Measurements from ENCODE around the gene REC114.
A peak's percentile ranks its signal among the peaks of the same experiment; 100 is the strongest.

The REC114 gene

GRCh38 chr15:73589766-73590165, 146.8 kb downstream of the REC114 start:
- peaks cover 9 to 25% of the 10 kb centered on the region in 2 experiments for H3K4me1 ChIP-seq (ENCODE audit: control insufficient read depth in 1 of 2, insufficient read depth in 1 of 2, low read depth in 1 of 2, low read length in 1 of 2)
- H3K4me3 ChIP-seq (ENCODE audit: low read depth in 1 of 2, low read length in 1 of 2), result no peak overlapping the region

GRCh38 chr15:73590263-73590662, 147.3 kb downstream of the REC114 start:
- no peaks in the 10 kb centered on the region for H3K9me3 ChIP-seq
- no peaks in the 10 kb centered on the region for H3K27me3 ChIP-seq
- peaks cover 9 to 25% of the 10 kb centered on the region in 2 experiments for H3K4me1 ChIP-seq (ENCODE audit: control insufficient read depth in 1 of 2, insufficient read depth in 1 of 2, low read depth in 1 of 2, low read length in 1 of 2)
- no peak for TF ChIP-seq CTCF (IDR thresholded peaks at IDR 0.05)
- peaks cover 53% of the 10 kb centered on the region for H3K36me3 ChIP-seq
- peak overlapping the region; percentile 60 for H3K27ac ChIP-seq
- H3K4me3 ChIP-seq (ENCODE audit: low read depth in 1 of 2, low read length in 1 of 2), result no peak overlapping the region

More at GRCh38 chr15:73589766-73590165, 146.8 kb downstream of the REC114 start:
- Histone ChIP-seq H3K27me3 (no peaks in the 10 kb centered on the region), H3K27ac (peak overlapping the region; percentile 60), H3K9me3 (no peaks in the 10 kb centered on the region), H3K36me3 (peaks cover 53% of the 10 kb centered on the region)
- TF ChIP-seq CTCF (IDR thresholded peaks at IDR 0.05), result no peak

GRCh38 chr15:73593304-73594074, 150.5 kb downstream of the REC114 start:
- Histone ChIP-seq H3K4me1 (ENCODE audit: control insufficient read depth in 1 of 2, insufficient read depth in 1 of 2, low read depth in 1 of 2, low read length in 1 of 2) (peaks cover 9 to 25% of the 10 kb centered on the region in 2 experiments), H3K36me3 (peaks cover 23% of the 10 kb centered on the region)
- no peak for TF ChIP-seq CTCF (IDR thresholded peaks at IDR 0.05)

GRCh38 chr15:73594109-73594508, 151.1 kb downstream of the REC114 start:
- H3K36me3 ChIP-seq, result peaks cover 17% of the 10 kb centered on the region
- peaks cover 9 to 25% of the 10 kb centered on the region in 2 experiments for H3K4me1 ChIP-seq (ENCODE audit: control insufficient read depth in 1 of 2, insufficient read depth in 1 of 2, low read depth in 1 of 2, low read length in 1 of 2)
- H3K27ac ChIP-seq, result peak overlapping the region; percentile 67
- no peak overlapping the region for H3K4me3 ChIP-seq (ENCODE audit: low read depth in 1 of 2, low read length in 1 of 2)
- H3K27me3 ChIP-seq, result no peaks in the 10 kb centered on the region
- no peak for TF ChIP-seq CTCF (IDR thresholded peaks at IDR 0.05)
- H3K9me3 ChIP-seq, result no peaks in the 10 kb centered on the region

More at GRCh38 chr15:73593304-73594074, 150.5 kb downstream of the REC114 start:
- H3K4me3 ChIP-seq (ENCODE audit: low read depth in 1 of 2, low read length in 1 of 2), result no peak overlapping the region
- H3K27me3 ChIP-seq, result no peaks in the 10 kb centered on the region
- H3K9me3 ChIP-seq, result no peaks in the 10 kb centered on the region
- peak overlapping the region; percentile 67 for H3K27ac ChIP-seq

GRCh38 chr15:73596174-73596573, 153.2 kb downstream of the REC114 start:
- Histone ChIP-seq H3K4me3 (ENCODE audit: low read depth in 1 of 2, low read length in 1 of 2) (no peak overlapping the region), H3K36me3 (peaks cover 13% of the 10 kb centered on the region), H3K27me3 (no peaks in the 10 kb centered on the region), H3K4me1 (ENCODE audit: control insufficient read depth in 1 of 2, insufficient read depth in 1 of 2, low read depth in 1 of 2, low read length in 1 of 2) (peaks cover 4 to 17% of the 10 kb centered on the region in 2 experiments), H3K9me3 (no peaks in the 10 kb centered on the region), H3K27ac (peak overlapping the region; percentile 59)
- no peak for TF ChIP-seq CTCF (IDR thresholded peaks at IDR 0.05)

Measured in neutrophil (primary cell).